Fibroblast of lung (primary cell): ENCODE measurements around the gene AFAP1L2. TPM values are rescaled to one million over a fixed set of nuclear protein-coding genes. Genes with fewer than 3 reads are reported as not detected.

ENCODE experiments used
- DNase-seq, 2 donors: peaks; one replicate each; pipeline versions ENCODE4 v3.0.0 to v3.0.0-alpha.2; 2010; ENCODE audit warnings: low read depth in 2 of 2
- H2AFZ ChIP-seq: 2 replicates; pipeline ENCODE4 v1.5.1; 2012; ENCODE audit warnings: low read length, control low read depth, inconsistent platforms
- H3K27ac ChIP-seq: 2 replicates; pipeline ENCODE4 v1.5.1; 2011; ENCODE audit warnings: low read length, control low read depth; ENCODE audit not compliant: insufficient read depth
- H3K27me3 ChIP-seq: 2 replicates; pipeline ENCODE4 v1.5.1; 2011; ENCODE audit warnings: mild to moderate bottlenecking, low read length; ENCODE audit not compliant: control insufficient read depth, insufficient read depth
- H3K36me3 ChIP-seq: 2 replicates; pipeline ENCODE4 v1.5.1; 2011; ENCODE audit warnings: low read length; ENCODE audit not compliant: control insufficient read depth, insufficient read depth
- H3K4me1 ChIP-seq: 2 replicates; pipeline ENCODE4 v1.5.1; 2011; ENCODE audit warnings: low read length; ENCODE audit not compliant: control insufficient read depth, insufficient read depth; ENCODE audit errors: extremely low read depth
- H3K4me2 ChIP-seq: 2 replicates; pipeline ENCODE4 v1.5.1; 2011; ENCODE audit warnings: low read length, control low read depth; ENCODE audit not compliant: insufficient read depth; ENCODE audit errors: extremely low read depth
- H3K4me3 ChIP-seq, 4 experiments: fragments of 200-600 bp in 1 of 4; sonication (generic) in 1 of 4; replicated peaks in 1 of 4; 2 replicates each; pipeline ENCODE4 v1.5.1; 2011 to 2016; ENCODE audit warnings: low read length in 4 of 4, low read depth in 3 of 4, mild to moderate bottlenecking in 3 of 4, control low read depth in 2 of 4, inconsistent platforms in 1 of 4, mixed read lengths in 1 of 4; ENCODE audit not compliant: insufficient read depth in 1 of 4; ENCODE audit errors: control extremely low read depth in 1 of 4
- H3K79me2 ChIP-seq: 2 replicates; pipeline ENCODE4 v1.5.1; 2012; ENCODE audit warnings: mild to moderate bottlenecking, low read length, inconsistent platforms; ENCODE audit not compliant: control insufficient read depth, insufficient read depth
- H3K9ac ChIP-seq: 2 replicates; pipeline ENCODE4 v1.5.1; 2011; ENCODE audit warnings: mild to moderate bottlenecking, low read length, control low read depth; ENCODE audit not compliant: insufficient read depth
- H3K9me3 ChIP-seq: 2 replicates; pipeline ENCODE4 v1.5.1; 2012; ENCODE audit warnings: low read depth, low read length; ENCODE audit not compliant: control insufficient read depth, insufficient read depth
- H4K20me1 ChIP-seq: 2 replicates; pipeline ENCODE4 v1.5.1; 2011; ENCODE audit warnings: low read length; ENCODE audit not compliant: control insufficient read depth, insufficient read depth; ENCODE audit errors: extremely low read depth
- CTCF ChIP-seq, 2 donors: IDR thresholded peaks in 1 of 2; conservative IDR thresholded peaks in 1 of 2; 1 replicate in 1 of 2; 2 replicates in 1 of 2; pipeline ENCODE4 v1.5.1; 2011 to 2012; ENCODE audit warnings: low read length in 2 of 2, control low read depth in 1 of 2, inconsistent platforms in 1 of 2, low read depth in 1 of 2, mild to moderate bottlenecking in 1 of 2
- EZH2 ChIP-seq: IDR thresholded peaks from 2 replicates; pipeline ENCODE4 v1.5.1; 2012; ENCODE audit warnings: low read length, control low read depth, mild to moderate bottlenecking; ENCODE audit errors: missing control alignments
- polyA plus RNA-seq, 2 donors: library from polyadenylated mRNA; depleted of rRNA in 1 of 2; stranded (reverse) in 1 of 2; unstranded in 1 of 2; fragments of >200 nt; gene quantifications; 2 replicates each; pipeline ENCODE4 v1.2.1, GENCODE V29; 2011 to 2012; ENCODE audit warnings: missing spikeins in 1 of 2
- total RNA-seq: library from RNA; depleted of rRNA; stranded (reverse); fragments of >200 nt; gene quantifications from 2 replicates; pipeline ENCODE4 v1.2.1, GENCODE V29; 2014

Gene AFAP1L2
- total and polyA plus RNA-seq, 2 donors (not counting 1 experiment from before 2014, with no cell fraction given) = 0.17 to 9.6 TPM

- Histone ChIP-seq H3K4me3 (no peak overlapping the region), H4K20me1 (no peaks in the 10 kb centered on the region), H3K4me2 (no peak overlapping the region), H3K36me3 (no peaks in the 10 kb centered on the region), H3K9me3 (no peaks in the 10 kb centered on the region), H3K79me2 (no peaks in the 10 kb centered on the region), H2AFZ (no peak overlapping the region), H3K9ac (no peak overlapping the region), H3K27ac (no peak overlapping the region), H3K4me1 (no peaks in the 10 kb centered on the region), H3K27me3 (peaks cover 24% of the 10 kb centered on the region)
- DNase-seq = no peak
- TF ChIP-seq EZH2 = no peak
- no peak for TF ChIP-seq CTCF (conservative IDR thresholded peaks at IDR 0.05 in 1 of 2, IDR thresholded peaks at IDR 0.05 in 1 of 2; ENCODE audit: low read depth in 1 of 2, low read length in 2 of 2)
These were observed 124.2 kb downstream of the AFAP1L2 start for GRCh38 chr10:114279901-114280644.

GRCh38 chr10:114279289-114279688, 125.0 kb downstream of the AFAP1L2 start:
- no peaks in the 10 kb centered on the region for H3K9me3 ChIP-seq
- no peak for TF ChIP-seq CTCF (conservative IDR thresholded peaks at IDR 0.05 in 1 of 2, IDR thresholded peaks at IDR 0.05 in 1 of 2; ENCODE audit: low read depth in 1 of 2, low read length in 2 of 2)
- TF ChIP-seq EZH2 = no peak
- no peak overlapping the region for H3K27ac ChIP-seq
- no peak overlapping the region for H2AFZ ChIP-seq
- no peaks in the 10 kb centered on the region for H4K20me1 ChIP-seq
- H3K36me3 ChIP-seq = no peaks in the 10 kb centered on the region
- no peak overlapping the region for H3K4me2 ChIP-seq
- no peak for DNase-seq
- peaks cover 23% of the 10 kb centered on the region for H3K27me3 ChIP-seq
- no peaks in the 10 kb centered on the region for H3K4me1 ChIP-seq
- H3K79me2 ChIP-seq = no peaks in the 10 kb centered on the region
- no peak overlapping the region for H3K9ac ChIP-seq
- H3K4me3 ChIP-seq = no peak overlapping the region

GRCh38 chr10:114278884-114279191, 125.5 kb downstream of the AFAP1L2 start:
- H3K79me2 ChIP-seq = no peaks in the 10 kb centered on the region

More at GRCh38 chr10:114278884-114279191, 125.5 kb downstream of the AFAP1L2 start:
- no peak for DNase-seq
- Histone ChIP-seq H3K9ac (no peak overlapping the region), H2AFZ (no peak overlapping the region), H3K4me1 (no peaks in the 10 kb centered on the region), H3K4me2 (no peak overlapping the region), H3K36me3 (no peaks in the 10 kb centered on the region), H3K9me3 (no peaks in the 10 kb centered on the region), H3K27ac (no peak overlapping the region), H4K20me1 (no peaks in the 10 kb centered on the region), H3K27me3 (peaks cover 21% of the 10 kb centered on the region), H3K4me3 (no peak overlapping the region)
- TF ChIP-seq CTCF (conservative IDR thresholded peaks at IDR 0.05 in 1 of 2, IDR thresholded peaks at IDR 0.05 in 1 of 2; ENCODE audit: low read depth in 1 of 2, low read length in 2 of 2) (no peak), EZH2 (no peak)
